Testis (tissue), 3 donors: ENCODE results near the gene FYN. TPM values are rescaled to one million over a fixed set of nuclear protein-coding genes. Genes with fewer than 3 reads are reported as not detected.

Experiments
- DNase-seq: peaks from one replicate; pipeline ENCODE4 v3.0.0-alpha.2; 2019
- H3K27ac ChIP-seq, 2 donors: fragments of 200-600 bp; sonication (generic); one replicate each; pipeline ENCODE4 v1.5.1; 2019
- H3K27me3 ChIP-seq: fragments of 200-600 bp; sonication (generic); one replicate; pipeline ENCODE4 v1.5.1; 2019
- H3K36me3 ChIP-seq: fragments of 200-600 bp; sonication (generic); one replicate; pipeline ENCODE4 v1.5.1; 2017; ENCODE audit warnings: low read depth; ENCODE audit errors: missing control alignments
- H3K4me1 ChIP-seq: fragments of 200-600 bp; sonication (generic); one replicate; pipeline ENCODE4 v1.5.1; 2019
- H3K4me3 ChIP-seq, 2 donors: fragments of 200-600 bp; sonication (generic); one replicate each; pipeline ENCODE4 v1.5.1; 2017 to 2019
- H3K9me3 ChIP-seq: fragments of 200-600 bp; sonication (generic); one replicate; pipeline ENCODE4 v1.5.1; 2017
- POLR2A ChIP-seq: fragments of 450-650 bp; IDR thresholded peaks from one replicate; pipeline ENCODE4 v1.6.1; 2017; ENCODE audit warnings: antibody characterized with exemption, mild to moderate bottlenecking, moderate library complexity
- WGBS, 2 donors: methylation state at CpG; one replicate each; pipeline ENCODE4 v1.1.5; 2018; 5-methylcytosine and 5-hydroxymethylcytosine counted together
- intact Hi-C: fragments of 100-400 bp; cut with DNase I; formaldehyde crosslinking; loops from one replicate; pipeline ENCODE4 v1.15.1; 2023; ENCODE audit warnings: low total_unique reads
- polyA plus RNA-seq: library from polyadenylated mRNA; stranded (reverse); fragments of 350-450 nt; fragmentation: Illumina TruSeq; extraction: RNeasy Lipid Tissue Mini Kit (QIAGEN cat#74804); gene quantifications from one replicate; pipeline ENCODE4 v1.2.3, GENCODE V29; 2014; ENCODE audit warnings: low read depth, low replicate concordance; ENCODE audit not compliant: insufficient read depth
- total RNA-seq, 2 donors: library from RNA; depleted of rRNA; stranded (reverse); fragments of >200 nt; gene quantifications; one replicate each; pipeline ENCODE4 v1.2.3, GENCODE V29; 2016
- TF ChIP-seq, protein P1 (sequence below), 3 experiments: fragments of 450-650 bp in 2 of 3; fragments of 200-600 bp in 1 of 3; sonication (generic) in 1 of 3; IDR thresholded peaks; one replicate each; pipeline ENCODE4 v1.5.1; 2016 to 2019; ENCODE audit warnings: antibody characterized with exemption in 3 of 3, mild to moderate bottlenecking in 2 of 3, moderate library complexity in 1 of 3

The FYN gene
- total and polyA plus RNA-seq, 3 donors from 2014 or later, result 74.0 to 145 (median 104) TPM

DNA sequence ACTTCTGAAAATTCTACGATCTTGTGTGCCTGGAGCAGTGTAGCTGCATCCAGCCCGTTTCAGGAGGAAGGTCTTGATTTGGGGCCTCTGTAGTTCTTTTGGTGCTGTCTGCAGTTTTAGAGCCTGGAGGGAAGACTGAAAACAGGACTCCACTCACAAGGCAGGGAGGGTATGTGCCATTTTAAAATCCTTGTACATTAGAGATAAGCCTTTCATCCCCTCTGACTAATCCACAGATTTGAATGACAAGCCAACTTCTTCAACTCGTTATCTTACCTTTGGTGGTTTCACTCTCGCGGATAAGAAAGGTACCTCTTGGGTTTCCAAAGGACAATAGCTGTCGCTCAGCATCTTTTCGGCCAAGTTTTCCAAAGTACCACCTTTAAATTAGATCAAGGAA lies 169.5 kb downstream of the FYN start:
- no peaks in the 10 kb centered on the region for H3K36me3 ChIP-seq
- no peak overlapping the region for H3K4me3 ChIP-seq
- DNase-seq, result no peak
- no peaks in the 10 kb centered on the region for H3K9me3 ChIP-seq
- no peak overlapping the region for H3K27ac ChIP-seq
- H3K4me1 ChIP-seq, result no peaks in the 10 kb centered on the region
- 83 to 91% methylated on average over 7 of the region's 7 CpGs for WGBS, 2 donors
- intact Hi-C loops, result no loop called here
- TF ChIP-seq, protein P1, sequence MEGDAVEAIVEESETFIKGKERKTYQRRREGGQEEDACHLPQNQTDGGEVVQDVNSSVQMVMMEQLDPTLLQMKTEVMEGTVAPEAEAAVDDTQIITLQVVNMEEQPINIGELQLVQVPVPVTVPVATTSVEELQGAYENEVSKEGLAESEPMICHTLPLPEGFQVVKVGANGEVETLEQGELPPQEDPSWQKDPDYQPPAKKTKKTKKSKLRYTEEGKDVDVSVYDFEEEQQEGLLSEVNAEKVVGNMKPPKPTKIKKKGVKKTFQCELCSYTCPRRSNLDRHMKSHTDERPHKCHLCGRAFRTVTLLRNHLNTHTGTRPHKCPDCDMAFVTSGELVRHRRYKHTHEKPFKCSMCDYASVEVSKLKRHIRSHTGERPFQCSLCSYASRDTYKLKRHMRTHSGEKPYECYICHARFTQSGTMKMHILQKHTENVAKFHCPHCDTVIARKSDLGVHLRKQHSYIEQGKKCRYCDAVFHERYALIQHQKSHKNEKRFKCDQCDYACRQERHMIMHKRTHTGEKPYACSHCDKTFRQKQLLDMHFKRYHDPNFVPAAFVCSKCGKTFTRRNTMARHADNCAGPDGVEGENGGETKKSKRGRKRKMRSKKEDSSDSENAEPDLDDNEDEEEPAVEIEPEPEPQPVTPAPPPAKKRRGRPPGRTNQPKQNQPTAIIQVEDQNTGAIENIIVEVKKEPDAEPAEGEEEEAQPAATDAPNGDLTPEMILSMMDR (IDR thresholded peaks at IDR 0.05), result no peak
- no peak for TF ChIP-seq POLR2A
- H3K27me3 ChIP-seq, result no peaks in the 10 kb centered on the region

DNA sequence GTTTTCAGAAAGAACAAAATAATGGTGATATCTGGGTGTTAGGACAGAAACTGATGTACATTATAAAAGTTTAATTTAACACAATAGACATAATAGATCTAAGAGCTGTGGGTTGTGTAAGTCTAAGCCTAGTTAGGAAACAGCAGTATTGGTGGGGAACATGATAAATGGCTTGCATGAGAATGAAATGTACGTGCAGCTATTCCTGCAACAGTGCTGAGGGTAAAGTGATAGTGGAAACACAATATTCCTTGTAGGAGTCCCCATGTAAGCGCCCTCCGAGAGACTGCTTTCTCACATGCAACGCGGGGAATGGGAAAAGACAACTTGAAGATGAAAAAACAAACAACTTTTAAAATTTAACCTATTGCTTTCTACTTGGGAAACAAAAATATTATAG lies 171.0 kb downstream of the FYN start:
- TF ChIP-seq, protein P1 (IDR thresholded peaks at IDR 0.05), result no peak
- no peak for TF ChIP-seq POLR2A
- 91 to 93% methylated on average over 5 of the region's 5 CpGs for WGBS, 2 donors
- Histone ChIP-seq H3K36me3 (no peaks in the 10 kb centered on the region), H3K27ac (no peak overlapping the region), H3K4me1 (no peaks in the 10 kb centered on the region), H3K27me3 (no peaks in the 10 kb centered on the region), H3K4me3 (no peak overlapping the region), H3K9me3 (no peaks in the 10 kb centered on the region)
- intact Hi-C loops, result no loop called here
- DNase-seq, result no peak

DNA sequence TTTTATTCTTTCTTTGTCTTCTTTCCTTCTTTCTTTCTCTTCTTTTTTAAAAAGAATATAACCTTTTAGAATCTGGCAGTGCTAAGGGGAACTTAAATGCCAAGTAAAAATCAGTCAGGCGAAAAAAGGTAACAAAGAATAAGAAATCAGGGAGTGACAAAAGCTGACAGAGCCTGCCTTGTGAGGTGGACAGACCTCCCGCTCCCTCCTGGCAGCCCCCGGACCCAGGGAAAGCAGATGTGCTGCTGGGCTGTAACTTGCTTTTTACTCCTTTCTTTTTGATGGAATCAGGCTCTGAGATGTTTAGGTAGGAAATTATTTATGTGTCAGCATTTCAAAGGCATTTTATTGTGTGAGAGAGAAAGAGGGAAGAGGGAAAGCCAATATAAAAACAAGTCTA lies 172.1 kb downstream of the FYN start:
- H3K4me3 ChIP-seq, result no peak overlapping the region
- H3K4me1 ChIP-seq, result no peaks in the 10 kb centered on the region
- H3K36me3 ChIP-seq, result no peaks in the 10 kb centered on the region
- WGBS, 2 donors, result 61 to 82% methylated on average over 3 of the region's 3 CpGs
- intact Hi-C loops, result no loop called here
- TF ChIP-seq, protein P1 (IDR thresholded peaks at IDR 0.05), result no peak
- TF ChIP-seq POLR2A, result no peak
- H3K27me3 ChIP-seq, result no peaks in the 10 kb centered on the region
- no peak for DNase-seq
- no peak overlapping the region for H3K27ac ChIP-seq
- H3K9me3 ChIP-seq, result no peaks in the 10 kb centered on the region

DNA sequence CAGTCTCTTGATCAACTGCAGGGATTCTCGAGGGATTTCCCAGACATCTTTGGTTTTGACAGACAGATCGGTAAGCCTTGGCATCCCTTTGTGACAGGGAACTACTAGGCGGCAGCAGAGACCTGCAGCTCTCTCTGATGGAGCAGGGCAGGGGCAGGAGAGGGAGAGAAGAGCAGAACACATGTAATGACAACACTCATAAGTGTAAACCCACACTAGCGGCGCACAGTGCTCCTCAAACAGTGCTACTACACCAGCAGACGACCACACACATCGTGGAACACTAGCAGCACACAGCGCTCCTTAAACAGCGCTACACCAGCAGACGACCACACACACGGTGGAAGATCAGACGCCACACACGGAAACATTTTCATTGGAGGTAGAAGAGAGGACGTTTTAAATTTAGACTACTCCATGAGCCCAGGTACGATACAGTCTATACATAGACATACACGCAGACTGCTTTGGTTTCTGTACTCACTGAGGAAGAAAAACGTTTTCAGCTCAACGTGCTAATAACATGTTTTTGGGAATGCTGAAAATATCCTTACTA lies 173.0 kb downstream of the FYN start:
- Histone ChIP-seq H3K9me3 (no peaks in the 10 kb centered on the region), H3K4me1 (no peaks in the 10 kb centered on the region), H3K36me3 (no peaks in the 10 kb centered on the region), H3K27me3 (no peaks in the 10 kb centered on the region), H3K4me3 (no peak overlapping the region), H3K27ac (no peak overlapping the region)
- intact Hi-C loops, result no loop called here
- WGBS, 2 donors, result 94 to 96% methylated on average over 18 of the region's 18 CpGs
- TF ChIP-seq, protein P1 (IDR thresholded peaks at IDR 0.05), result no peak
- no peak for DNase-seq

DNA sequence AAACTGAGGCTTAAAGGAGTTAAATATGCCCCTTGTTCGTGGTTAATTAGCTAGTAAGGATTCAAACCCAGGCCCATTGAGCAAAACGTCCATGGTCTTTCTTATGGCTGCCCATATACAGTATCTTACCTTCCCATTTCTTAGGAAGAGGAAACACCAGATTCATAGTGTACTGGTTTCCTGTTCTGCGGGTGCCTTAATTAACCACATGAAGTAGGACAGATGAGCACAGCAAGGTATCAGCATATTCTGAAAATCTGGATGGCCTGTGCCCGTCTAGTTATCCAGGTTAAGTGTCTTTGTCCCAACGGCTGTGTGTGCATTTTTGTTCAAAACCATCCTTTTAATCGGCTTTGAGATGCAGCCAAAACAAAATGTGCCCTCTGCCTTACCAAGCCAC lies 174.1 kb downstream of the FYN start:
- H3K4me1 ChIP-seq, result no peaks in the 10 kb centered on the region
- no peak for TF ChIP-seq POLR2A
- TF ChIP-seq, protein P1 (IDR thresholded peaks at IDR 0.05), result no peak
- WGBS, 2 donors, result 92 to 97% methylated on average over 6 of the region's 6 CpGs
- H3K4me3 ChIP-seq, result no peak overlapping the region
- no peaks in the 10 kb centered on the region for H3K9me3 ChIP-seq
- H3K27me3 ChIP-seq, result no peaks in the 10 kb centered on the region
- no peak for DNase-seq
- no peaks in the 10 kb centered on the region for H3K36me3 ChIP-seq
- intact Hi-C loops, result no loop called here
- H3K27ac ChIP-seq, result no peak overlapping the region
